Endometrial microvascular endothelial cells (primary cell): ENCODE results near the gene SYT1. TPM values are rescaled to one million over a fixed set of nuclear protein-coding genes. Genes with fewer than 3 reads are reported as not detected.

Source experiments
- in situ Hi-C: cut with HindIII; loops from 2 replicates; pipeline ENCODE4 v1.10.0; 2017; ENCODE audit warnings: low sequenced_read_pairs, low pct_unique_long_range_greater_than_20kb; ENCODE audit errors: inconsistent ontology term
- total RNA-seq: library from RNA; depleted of rRNA; stranded (reverse); fragments of >200 nt; gene quantifications from one replicate; pipeline ENCODE4 v1.2.3, GENCODE V29; 2015; ENCODE audit errors: inconsistent ontology term

SYT1 gene
- total RNA-seq, 1 donor from 2014 or later: 2.6 TPM

DNA sequence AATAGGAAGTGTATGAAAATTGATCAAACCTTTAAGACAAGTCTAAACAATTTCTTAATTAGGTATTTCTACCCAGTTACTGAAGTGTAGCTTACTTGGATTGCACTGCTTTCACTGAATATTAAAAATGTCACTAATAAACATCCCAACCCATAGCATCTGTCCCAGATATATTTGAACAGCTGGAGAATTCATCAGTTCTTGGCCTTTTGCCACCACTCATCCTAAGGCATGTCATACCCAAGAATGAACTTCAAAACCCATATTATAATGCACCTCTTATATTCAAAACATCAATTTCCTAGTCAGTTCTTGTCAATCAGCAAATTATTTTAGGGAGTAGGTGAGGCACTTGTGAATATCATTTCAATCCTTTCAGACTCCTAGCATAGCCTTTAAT lies 433.9 kb downstream of the SYT1 start:
- in situ Hi-C loops: no loop called here

DNA sequence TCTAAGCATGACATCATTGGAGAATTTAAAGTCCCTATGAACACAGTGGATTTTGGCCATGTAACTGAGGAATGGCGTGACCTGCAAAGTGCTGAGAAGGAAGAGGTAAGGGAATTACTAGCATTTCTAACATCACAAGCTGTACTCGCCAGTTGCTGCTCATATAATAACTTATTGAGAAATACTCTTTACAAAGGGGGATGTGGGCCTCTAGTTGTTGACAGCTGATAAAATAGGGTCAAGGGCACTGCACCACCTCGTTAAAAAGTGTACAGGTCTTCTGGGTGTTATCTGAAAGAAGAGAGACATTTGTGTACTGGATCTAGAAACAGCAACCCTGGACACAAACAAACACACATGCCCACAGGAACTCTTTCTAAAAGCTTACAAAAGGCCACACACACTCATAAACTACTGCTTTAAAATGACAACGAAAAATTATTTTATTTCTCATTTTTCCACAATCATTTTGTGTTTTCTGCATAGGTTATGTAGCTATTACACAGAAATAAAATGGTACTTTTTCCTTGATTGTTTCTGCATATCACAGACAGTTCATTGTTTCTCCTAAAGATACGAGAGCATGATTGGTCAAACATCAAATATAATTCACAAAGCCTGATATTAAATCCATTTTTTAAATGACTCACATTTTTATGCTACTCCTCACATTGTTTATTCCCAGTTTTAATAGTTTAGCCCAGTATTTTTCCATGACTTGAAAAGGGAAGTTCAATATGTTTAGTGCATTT lies 435.0 kb downstream of the SYT1 start:
- in situ Hi-C loops: no loop called here

DNA sequence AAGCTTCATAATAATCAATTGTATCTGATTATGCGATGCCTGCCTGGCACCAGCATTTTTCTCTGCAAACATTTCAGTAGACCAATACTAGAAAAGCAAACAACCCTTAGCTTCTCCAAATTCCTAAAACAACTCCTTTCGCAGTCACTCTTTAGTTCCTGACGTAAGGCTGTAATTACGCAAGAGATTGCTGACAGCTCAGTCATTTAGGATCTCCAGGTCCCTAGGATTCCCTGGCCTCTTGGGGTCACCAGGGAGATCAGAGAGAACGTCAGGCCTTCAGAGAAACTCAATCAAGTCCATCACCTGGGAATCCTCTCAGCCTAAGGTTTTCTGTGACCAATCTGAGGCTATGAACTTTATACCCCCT lies 435.6 kb downstream of the SYT1 start:
- in situ Hi-C loops: no loop called here

DNA sequence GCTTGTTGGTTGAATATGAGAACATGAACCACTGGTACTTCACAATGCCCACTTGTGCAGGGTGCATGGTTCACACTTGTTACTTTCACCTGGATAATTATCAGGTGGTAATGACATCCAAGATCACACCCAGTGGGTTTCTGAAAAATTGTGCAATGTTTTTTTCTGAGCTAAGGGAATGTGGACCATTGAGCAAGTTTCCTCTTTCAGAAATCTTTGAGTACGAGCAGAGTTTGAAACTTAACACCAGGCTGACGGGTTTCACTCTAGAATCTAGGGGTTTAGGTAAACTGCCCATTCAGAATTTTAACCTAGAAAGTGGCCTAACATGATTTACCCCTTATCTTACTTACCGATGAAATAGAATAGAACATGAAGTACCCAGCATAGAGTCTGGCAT lies 436.6 kb downstream of the SYT1 start:
- in situ Hi-C loops: no loop called here

DNA sequence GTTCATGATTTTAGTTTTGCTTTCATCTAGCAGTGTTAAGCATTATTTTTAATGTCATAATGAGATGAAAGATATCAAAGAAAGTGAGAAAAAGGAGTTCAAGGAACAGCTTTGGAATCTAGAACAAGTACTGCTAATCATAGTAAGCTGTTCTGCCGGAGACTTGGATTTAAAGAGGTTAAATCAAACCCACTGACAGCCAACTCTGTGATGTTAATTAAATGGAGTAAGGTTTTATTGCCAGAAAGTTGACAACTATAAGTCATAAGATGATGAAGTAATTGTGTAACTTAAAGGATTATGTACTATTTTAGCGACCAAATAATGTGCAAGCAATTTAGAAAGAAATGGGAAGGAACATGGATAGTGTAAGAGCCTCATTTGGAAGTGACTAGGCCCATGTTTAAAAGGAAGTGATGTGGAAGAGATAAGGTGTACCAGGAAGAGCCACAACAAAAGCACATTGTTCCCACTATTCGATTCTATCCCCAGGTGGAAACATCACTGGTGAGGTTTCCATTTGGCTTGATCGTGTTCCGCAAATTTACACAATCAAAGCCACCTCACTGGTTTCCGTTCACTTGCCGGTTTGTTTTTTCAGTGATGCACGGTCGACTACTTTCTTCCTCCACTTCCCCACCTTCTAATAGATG lies 437.7 kb downstream of the SYT1 start:
- in situ Hi-C loops: no loop called here

DNA sequence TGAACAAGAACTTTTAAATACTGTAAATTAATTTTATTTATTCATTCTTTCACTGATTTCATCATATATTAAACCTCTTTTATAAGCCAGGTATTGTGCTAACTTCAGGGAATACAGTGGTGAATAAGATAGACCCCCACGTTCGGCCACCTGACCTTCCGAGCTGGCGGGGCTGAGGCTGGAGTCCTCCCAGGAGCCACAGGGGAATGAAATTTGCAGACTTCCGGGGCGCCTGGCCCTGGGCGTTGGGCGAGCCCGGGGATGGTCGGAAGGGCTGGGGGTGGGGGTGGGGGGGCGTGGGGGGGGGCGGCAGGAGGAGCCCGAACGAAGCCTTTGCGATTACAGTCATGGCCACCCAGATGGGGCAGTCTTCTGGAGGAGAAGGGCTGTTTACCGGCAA lies 442.8 kb downstream of the SYT1 start:
- in situ Hi-C loops: no loop called here

DNA sequence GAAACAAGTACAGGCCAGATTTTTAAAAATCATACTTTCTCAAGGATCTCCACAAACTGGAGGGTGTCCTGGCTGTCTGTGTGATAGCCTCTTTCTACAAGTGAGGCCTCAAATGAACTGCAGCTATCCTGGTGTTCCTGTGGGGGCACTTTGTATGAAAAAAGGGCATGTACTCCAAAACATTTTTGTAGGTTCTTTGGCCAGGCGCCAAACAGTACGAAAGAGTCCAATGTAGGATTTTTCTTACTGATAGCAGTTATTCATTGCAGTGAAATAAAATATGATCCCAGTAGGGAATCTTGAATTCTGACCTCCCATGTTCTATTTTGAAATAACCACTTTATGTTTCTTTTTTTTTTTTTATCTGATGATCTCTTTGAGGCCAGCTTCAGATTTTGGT lies 444.5 kb downstream of the SYT1 start:
- in situ Hi-C loops: no loop called here

DNA sequence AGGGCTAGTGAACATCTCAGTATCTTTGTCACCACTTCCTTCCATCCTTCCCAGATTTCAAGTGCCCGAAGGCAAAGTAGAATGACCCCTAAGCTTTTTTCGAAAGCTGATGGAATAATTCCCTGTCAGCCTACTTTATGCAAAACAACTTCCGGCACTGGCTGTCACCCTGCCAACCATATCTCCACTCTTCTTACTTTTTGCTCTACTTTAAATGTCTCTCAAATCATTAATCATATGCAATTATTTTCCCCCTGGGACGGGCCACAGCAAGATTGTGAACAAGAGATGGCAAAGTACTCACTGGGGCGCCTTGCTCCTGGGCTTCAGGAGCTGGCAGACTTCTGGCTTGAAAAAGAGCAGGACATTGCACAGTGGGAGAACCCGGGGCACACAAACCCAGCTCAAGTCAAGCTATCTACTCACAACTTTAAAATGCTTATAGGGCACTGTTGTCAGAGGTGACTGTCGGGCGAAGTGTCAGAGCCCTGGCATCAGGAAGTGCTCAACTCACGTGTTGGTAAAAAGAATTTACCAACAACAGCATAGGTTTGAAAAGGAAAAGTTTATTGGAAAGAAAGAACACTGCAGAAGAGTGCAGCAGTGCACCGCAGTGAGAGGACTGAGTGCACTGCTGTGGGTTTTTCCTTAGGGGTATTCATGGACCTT lies 452.7 kb downstream of the SYT1 start:
- in situ Hi-C loops: no loop called here

DNA sequence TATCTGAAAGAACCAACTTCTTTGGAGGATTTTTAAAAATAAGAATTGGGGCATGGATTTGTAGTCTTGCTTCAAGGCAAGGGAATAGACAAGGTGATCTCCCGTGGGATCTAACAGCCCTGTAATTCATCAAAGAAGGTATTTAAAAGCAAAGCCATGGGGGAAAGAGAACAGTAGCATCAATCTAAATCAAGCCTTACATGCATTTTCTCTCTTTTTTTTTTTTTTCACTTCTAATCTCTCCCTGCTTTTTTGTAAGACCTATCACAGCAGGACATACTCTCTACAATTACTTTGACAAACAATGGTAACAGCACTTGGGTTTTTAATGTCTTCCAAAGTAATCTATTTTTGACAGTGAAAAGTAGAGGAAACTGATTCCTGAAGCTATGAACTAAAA lies 458.3 kb downstream of the SYT1 start:
- in situ Hi-C loops: no loop called here

DNA sequence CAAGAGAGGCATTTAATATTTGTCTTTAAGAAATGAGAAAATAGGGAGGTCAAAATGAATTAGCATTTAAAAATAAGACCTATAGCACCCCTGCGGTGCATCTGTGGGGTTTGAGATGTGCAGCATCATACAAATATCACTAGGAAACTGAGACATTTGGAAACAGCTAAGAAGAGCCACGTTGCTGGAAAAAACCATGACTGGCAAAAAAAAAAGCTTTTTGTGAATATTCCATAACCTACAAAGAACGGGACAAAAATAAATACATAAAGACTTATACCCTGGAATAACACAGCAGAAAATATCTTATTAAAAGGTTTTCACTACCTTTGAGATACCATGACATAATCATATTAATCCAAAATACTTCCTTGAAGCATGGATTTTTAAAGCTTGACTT lies 460.0 kb downstream of the SYT1 start:
- in situ Hi-C loops: no loop called here

DNA sequence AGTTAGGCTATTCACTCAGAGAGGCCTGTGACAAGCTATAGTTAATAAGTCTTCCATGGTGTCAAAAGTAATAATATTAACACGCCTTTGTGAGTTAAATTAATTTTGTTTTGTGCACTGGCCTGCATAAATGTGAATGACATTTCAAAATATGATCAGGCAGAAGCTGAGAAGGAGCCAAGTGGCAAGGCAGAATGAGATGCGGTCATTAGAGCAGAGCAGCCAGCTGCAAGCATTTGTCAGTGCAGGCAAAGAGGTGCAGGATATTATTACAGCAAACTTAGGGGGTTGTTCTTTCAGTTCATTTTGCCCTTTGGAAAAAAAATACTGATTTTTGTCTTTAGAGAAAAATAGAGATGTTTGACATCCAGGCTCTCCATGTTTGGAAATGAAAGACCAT lies 461.6 kb downstream of the SYT1 start:
- in situ Hi-C loops: no loop called here

DNA sequence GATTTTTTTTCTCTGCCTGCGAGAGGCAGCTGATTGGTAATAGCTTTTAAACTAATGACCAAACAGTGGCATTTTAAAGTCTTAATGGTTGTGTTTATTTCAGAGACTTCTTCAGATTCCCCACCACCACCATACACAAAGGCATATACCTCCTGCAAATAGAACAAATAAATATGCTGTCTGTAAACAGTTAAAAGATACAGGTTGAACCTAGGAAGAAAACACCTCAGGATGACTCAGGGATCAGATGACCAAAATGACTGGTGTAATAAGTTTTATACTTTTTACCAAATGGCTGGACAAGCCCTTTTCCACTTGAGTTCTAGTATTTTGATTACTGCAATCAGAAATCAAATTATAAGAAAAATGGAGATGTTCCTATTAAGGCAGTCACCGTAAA lies 462.1 kb downstream of the SYT1 start:
- in situ Hi-C loops: no loop called here

DNA sequence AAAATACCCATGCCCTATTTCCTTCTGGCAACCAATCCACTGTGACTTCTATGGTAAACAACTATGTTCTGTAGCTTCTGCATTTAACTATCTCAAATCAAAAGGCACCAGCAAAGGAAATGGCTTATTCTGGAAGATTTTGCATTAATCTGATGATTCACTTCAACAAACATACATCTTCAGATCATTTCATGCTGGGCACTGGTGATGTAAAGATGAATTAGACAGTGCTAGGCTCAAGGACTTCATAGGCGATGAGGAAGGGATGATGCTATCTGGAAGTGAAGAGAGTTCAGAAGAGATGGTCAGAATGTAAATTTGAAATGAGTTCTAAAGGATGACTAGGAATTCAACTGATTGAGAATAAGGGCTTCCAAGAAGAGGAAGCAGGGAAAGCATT lies 462.9 kb downstream of the SYT1 start:
- in situ Hi-C loops: no loop called here

DNA sequence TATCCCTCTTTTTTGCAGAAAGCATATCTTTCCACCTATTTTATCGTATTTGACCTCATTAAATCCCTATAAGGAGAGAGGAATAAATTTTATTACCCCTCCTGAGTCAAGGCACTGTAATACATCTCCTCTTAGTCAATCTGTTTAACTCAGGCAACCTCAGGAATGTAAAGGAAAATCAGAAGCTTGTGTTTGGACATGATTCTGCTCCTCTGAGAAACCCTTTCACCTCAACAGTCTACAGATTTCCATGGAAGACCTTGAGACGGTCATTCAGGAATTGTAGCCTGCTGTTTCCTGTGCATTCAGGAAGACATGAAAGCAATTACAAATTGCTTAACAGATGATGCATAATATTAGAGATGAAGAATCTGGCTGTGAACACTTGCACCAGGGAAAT lies 465.4 kb downstream of the SYT1 start:
- in situ Hi-C loops: no loop called here

DNA sequence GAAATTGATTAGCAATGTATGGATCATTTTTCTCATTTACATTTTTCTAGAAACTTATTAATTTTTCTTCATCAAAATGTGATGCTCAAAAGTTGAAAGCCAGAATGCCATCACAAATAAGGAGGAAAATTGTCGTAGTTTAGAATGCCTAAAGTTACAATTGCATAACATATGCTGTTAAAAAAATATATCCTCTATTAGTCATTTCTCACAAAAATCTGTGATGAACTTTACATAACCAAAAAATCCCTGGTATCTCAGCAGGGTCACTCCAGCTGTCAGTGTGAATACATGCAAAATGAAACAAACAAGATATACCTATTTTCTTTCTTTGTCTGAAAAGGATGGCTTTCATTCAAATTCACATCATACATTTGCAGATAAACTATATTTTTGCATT lies 467.3 kb downstream of the SYT1 start:
- in situ Hi-C loops: no loop called here

DNA sequence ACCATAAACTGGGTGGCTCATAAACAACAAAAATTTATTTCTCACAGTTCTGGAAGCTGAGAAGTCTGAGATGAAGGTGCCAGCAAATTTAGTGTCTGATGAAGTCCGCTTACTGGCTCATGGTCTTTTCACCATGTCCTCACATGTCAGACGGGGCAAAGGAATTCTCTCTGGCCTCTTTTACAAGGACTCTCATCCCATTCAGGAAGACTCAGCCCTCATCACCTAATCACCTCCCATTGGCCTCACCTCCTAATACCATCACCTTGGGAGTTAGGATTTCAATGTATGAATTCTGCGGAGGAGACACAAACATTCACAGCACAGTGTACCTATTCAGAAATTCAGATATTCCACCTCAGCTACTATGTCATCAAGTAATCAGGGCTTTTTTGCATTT lies 468.6 kb downstream of the SYT1 start:
- in situ Hi-C loops: no loop called here

DNA sequence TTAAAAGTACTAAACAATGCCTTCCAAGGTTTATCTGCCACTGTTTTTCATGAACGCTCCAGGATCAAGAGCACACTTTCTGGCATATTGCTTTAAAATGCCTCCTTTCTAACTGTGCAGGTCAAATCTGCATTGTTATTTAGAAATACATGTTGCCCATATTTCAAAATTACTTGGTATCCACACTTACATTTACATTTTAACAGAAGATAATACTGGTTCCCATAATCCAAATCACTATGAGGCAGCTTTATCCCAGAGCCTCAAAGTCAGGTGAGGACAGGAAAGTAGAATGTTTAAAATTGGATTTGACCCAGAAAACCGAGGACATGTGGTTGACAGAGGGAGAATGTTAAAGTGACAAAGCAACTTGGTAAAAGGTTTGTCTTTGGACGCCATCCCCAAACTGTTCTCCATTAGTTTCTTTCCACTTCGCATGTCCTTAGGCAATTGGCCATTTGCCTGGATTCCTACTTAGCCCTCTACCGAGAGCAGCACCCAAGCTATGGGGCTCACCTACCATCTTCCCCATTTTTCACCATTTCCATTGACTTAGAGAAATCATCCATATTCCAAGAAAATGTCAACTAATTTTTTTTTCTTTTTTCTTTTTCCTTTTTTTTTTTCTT lies 473.2 kb downstream of the SYT1 start:
- in situ Hi-C loops: no loop called here

DNA sequence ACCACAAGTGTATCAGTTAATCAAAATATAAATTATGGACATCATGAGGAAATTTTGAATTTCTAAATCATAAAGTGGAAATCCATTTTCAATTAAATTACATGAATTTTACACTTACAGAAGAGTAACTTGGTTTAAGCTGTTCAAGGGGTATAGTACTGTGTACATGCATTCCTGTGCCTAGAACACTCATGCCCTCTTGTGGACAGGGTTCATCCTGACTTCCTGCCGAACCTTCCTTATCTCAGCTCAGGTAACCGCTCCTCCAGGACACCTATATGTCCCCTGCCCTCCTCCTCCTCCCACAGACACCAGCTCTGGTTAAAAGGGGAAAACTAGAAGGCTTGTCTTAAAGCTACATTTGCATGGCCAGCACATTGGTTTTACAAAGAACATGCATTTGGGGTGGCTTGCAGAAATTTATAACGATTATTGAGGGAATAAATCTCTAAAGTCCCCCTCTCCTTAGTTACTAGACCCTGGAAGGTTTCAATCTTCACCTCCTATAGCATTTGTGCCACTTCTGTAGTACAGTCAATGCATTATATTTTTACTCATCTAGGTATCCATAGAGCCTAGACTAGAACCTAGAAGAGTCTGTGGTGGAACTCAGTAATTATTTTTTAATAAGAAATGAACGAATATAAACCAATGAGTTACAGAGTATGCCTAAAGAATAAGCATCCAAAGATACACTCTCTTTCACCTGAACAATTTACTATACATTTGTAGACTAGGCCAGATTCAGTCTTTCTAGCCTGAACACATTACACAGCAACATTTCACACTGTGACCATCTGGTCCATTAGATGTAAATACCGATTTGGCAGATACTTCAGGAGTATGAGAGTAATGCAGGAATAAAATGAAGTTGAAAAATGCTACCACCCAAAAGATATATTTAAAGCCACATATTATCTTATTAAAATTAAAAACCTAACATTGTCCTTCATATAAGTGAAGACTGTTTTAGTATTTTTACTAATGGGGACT lies 480.6 kb downstream of the SYT1 start:
- in situ Hi-C loops: no loop called here

DNA sequence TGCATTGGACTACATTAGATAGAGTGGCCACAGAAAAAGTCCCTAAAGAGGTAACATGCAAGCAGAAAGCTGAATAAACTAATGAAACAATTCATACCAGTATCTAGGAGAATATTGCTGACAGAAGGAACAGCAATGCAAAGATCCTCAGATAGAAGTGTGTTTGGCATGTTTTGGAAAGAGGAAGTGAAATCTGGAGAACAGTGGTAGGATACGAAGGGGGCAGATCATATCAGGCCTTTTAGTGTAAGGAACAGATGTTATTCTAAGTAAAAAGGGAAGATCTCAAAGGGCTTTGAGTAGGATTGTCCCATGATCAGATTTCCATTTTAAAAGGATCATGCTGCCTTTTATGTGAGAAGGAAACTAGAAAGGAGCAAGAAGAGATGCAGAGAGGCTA lies 483.3 kb downstream of the SYT1 start:
- in situ Hi-C loops: no loop called here
